WI38 (cell line): ENCODE results near the gene SWSAP1.
"Not testable (repeated sequence)": the region's sequence is repeated elsewhere in the genome, so short reads cannot be mapped to it uniquely, and the experiment has no call there.

Source experiments
- H3K4me3 ChIP-seq: 2 replicates; pipeline ENCODE4 v1.5.1; 2011; ENCODE audit warnings: low read depth, mild to moderate bottlenecking, control low read depth, low read length
- TF ChIP-seq, protein P1 (sequence below): IDR thresholded peaks from 2 replicates; pipeline ENCODE4 v1.5.1; 2012; ENCODE audit warnings: low read depth, mild to moderate bottlenecking, control low read depth, low read length

The SWSAP1 gene

GRCh38 chr19:11375143-11375948, 880 bp downstream of the SWSAP1 start:
- H3K4me3 ChIP-seq, result peak overlapping the region; percentile 34
- TF ChIP-seq, protein P1, sequence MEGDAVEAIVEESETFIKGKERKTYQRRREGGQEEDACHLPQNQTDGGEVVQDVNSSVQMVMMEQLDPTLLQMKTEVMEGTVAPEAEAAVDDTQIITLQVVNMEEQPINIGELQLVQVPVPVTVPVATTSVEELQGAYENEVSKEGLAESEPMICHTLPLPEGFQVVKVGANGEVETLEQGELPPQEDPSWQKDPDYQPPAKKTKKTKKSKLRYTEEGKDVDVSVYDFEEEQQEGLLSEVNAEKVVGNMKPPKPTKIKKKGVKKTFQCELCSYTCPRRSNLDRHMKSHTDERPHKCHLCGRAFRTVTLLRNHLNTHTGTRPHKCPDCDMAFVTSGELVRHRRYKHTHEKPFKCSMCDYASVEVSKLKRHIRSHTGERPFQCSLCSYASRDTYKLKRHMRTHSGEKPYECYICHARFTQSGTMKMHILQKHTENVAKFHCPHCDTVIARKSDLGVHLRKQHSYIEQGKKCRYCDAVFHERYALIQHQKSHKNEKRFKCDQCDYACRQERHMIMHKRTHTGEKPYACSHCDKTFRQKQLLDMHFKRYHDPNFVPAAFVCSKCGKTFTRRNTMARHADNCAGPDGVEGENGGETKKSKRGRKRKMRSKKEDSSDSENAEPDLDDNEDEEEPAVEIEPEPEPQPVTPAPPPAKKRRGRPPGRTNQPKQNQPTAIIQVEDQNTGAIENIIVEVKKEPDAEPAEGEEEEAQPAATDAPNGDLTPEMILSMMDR, result no peak

DNA sequence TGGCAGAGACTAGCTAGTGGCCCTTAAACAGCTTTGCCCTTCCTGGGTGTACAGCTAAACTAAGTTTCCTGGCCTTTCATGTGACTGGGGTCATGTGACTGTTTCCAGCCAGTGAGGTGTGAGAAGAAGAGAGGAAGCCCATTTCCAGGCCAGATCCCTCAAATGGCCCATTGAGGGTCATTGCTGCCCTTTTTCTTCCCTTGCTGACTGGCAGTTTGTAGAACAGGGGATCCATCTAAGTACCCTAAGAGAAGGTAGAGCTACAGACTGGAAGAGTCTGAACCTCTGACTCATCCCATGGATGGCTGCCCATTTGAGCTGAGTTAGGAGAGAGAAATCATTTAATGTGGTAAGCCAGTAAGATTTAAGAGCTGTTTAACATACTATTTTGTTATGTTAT, 2.8 kb downstream of the SWSAP1 start:
- H3K4me3 ChIP-seq, result no peak overlapping the region
- TF ChIP-seq, protein P1, result no peak

- TF ChIP-seq, protein P1, result no peak
- H3K4me3 ChIP-seq, result no peak overlapping the region
Observed at GRCh38 chr19:11377756-11378155, 3.3 kb downstream of the SWSAP1 start.

DNA sequence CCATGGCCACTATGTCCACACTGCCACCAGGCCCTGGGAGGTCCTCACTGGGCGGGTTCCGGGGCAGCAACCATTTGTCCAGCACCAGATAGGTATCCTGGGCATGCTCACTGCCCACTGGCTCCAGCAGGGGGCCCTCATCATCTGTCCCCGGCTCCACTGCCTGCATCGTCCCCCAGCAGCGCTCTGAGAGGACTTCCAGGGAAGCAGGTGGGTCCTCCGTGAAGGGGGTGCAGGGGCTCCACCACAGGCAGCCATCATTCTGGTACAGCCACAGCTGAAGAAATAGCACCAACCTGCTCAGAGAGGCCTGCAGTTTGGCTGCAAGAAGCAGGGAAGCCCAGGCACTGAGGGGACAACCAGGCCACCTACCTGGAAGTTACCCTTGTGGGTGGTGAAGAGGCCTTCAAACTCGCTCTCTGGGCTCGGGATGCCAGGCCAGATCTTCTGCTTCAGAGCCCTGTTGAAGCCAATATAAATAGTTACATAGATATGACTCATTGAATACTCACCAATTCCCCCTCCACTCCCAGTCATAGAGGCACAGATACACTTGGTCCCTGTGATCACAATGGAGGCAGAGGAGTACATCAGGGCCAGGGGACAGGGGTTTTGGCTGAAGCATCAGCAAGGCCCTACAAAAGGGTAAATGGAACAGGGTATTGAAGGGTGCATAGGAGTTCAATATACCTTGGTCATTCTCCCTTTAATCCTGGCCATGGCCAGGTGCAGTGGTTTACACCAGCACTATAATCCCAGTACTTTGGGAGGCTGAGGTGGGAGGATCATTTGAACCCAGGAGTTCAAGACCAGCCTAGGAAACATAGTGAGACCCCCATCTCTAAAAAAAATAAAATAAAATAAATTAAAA, 4.1 kb downstream of the SWSAP1 start:
- TF ChIP-seq, protein P1, result peak; percentile 29
- no peak overlapping the region for H3K4me3 ChIP-seq

- H3K4me3 ChIP-seq, result not testable (repeated sequence)
Observed at GRCh38 chr19:11379269-11379845, 4.9 kb downstream of the SWSAP1 start.

- peak overlapping the region; percentile 75; the same call in 1 of the 2 replicates for H3K4me3 ChIP-seq
Observed at GRCh38 chr19:11379857-11380350, 5.4 kb downstream of the SWSAP1 start.

More at GRCh38 chr19:11379857-11380350, 5.4 kb downstream of the SWSAP1 start:
- TF ChIP-seq, protein P1, result no peak
